Activated T-cell treated with anti-CD3 and anti-CD28 coated beads for 1 hour (primary cell): Measurements from ENCODE around the gene GRIK5.
A peak's percentile ranks its signal among the peaks of the same experiment; 100 is the strongest.

Experiments used
- DNase-seq: peaks from one replicate; pipeline ENCODE4 v3.0.0-alpha.2; 2020; ENCODE audit warnings: low read depth

Gene GRIK5

GRCh38 chr19:41951686-41952172, 118.3 kb downstream of the GRIK5 start:
- peak; percentile 90 for DNase-seq
